ENCODE data around the gene JMJD1C.

Gene JMJD1C

GRCh38 chr10:63323701-63324494 is 141.9 kb downstream of the JMJD1C start:
- H3K36me3 ChIP-seq (ENCODE audit: control insufficient read depth in 2 of 2, insufficient read depth in 2 of 2, low read length in 2 of 2), result no peaks in the 10 kb centered on the region
- H3K4me1 ChIP-seq (ENCODE audit: control insufficient read depth, insufficient read depth, low read length), result no peaks in the 10 kb centered on the region
- no peak overlapping the region for H3K9ac ChIP-seq (ENCODE audit: low read length in 2 of 2)
- H3K9me3 ChIP-seq (ENCODE audit: control insufficient read depth in 2 of 2, low read length in 2 of 2), result no peaks in the 10 kb centered on the region
- no peaks in the 10 kb centered on the region for H3K27me3 ChIP-seq (ENCODE audit: control insufficient read depth in 1 of 2, insufficient read depth in 2 of 2, low read length in 2 of 2)
- H3K4me3 ChIP-seq (ENCODE audit: low read length in 2 of 2), result no peak overlapping the region
- no peak overlapping the region for H3K27ac ChIP-seq (ENCODE audit: low read length)

GRCh38 chr10:63320683-63321082 is 145.1 kb downstream of the JMJD1C start:
- no peak overlapping the region for H3K27ac ChIP-seq (ENCODE audit: low read length)
- no peak overlapping the region for H3K4me3 ChIP-seq (ENCODE audit: low read length in 2 of 2)
- H3K36me3 ChIP-seq (ENCODE audit: control insufficient read depth in 2 of 2, insufficient read depth in 2 of 2, low read length in 2 of 2), result no peaks in the 10 kb centered on the region
- no peaks in the 10 kb centered on the region for H3K4me1 ChIP-seq (ENCODE audit: control insufficient read depth, insufficient read depth, low read length)
- no peak overlapping the region for H3K9ac ChIP-seq (ENCODE audit: low read length in 2 of 2)
- no peaks in the 10 kb centered on the region for H3K27me3 ChIP-seq (ENCODE audit: control insufficient read depth in 1 of 2, insufficient read depth in 2 of 2, low read length in 2 of 2)
- H3K9me3 ChIP-seq (ENCODE audit: control insufficient read depth in 2 of 2, low read length in 2 of 2), result no peaks in the 10 kb centered on the region

GRCh38 chr10:63319231-63319630 is 146.5 kb downstream of the JMJD1C start:
- Histone ChIP-seq H3K9ac (ENCODE audit: low read length in 2 of 2) (no peak overlapping the region), H3K27ac (ENCODE audit: low read length) (no peak overlapping the region), H3K27me3 (ENCODE audit: control insufficient read depth in 1 of 2, insufficient read depth in 2 of 2, low read length in 2 of 2) (no peaks in the 10 kb centered on the region), H3K4me1 (ENCODE audit: control insufficient read depth, insufficient read depth, low read length) (no peaks in the 10 kb centered on the region), H3K4me3 (ENCODE audit: low read length in 2 of 2) (no peak overlapping the region), H3K9me3 (ENCODE audit: control insufficient read depth in 2 of 2, low read length in 2 of 2) (no peaks in the 10 kb centered on the region), H3K36me3 (ENCODE audit: control insufficient read depth in 2 of 2, insufficient read depth in 2 of 2, low read length in 2 of 2) (no peaks in the 10 kb centered on the region)

GRCh38 chr10:63318491-63318890 is 147.3 kb downstream of the JMJD1C start:
- Histone ChIP-seq H3K27me3 (ENCODE audit: control insufficient read depth in 1 of 2, insufficient read depth in 2 of 2, low read length in 2 of 2) (no peaks in the 10 kb centered on the region), H3K9ac (ENCODE audit: low read length in 2 of 2) (no peak overlapping the region), H3K4me1 (ENCODE audit: control insufficient read depth, insufficient read depth, low read length) (no peaks in the 10 kb centered on the region), H3K4me3 (ENCODE audit: low read length in 2 of 2) (no peak overlapping the region), H3K9me3 (ENCODE audit: control insufficient read depth in 2 of 2, low read length in 2 of 2) (no peaks in the 10 kb centered on the region), H3K36me3 (ENCODE audit: control insufficient read depth in 2 of 2, insufficient read depth in 2 of 2, low read length in 2 of 2) (no peaks in the 10 kb centered on the region), H3K27ac (ENCODE audit: low read length) (no peak overlapping the region)

GRCh38 chr10:63314020-63314419 is 151.8 kb downstream of the JMJD1C start:
- Histone ChIP-seq H3K27ac (ENCODE audit: low read length) (no peak overlapping the region), H3K9me3 (ENCODE audit: control insufficient read depth in 2 of 2, low read length in 2 of 2) (no peaks in the 10 kb centered on the region)

GRCh38 chr10:63313066-63313717 is 152.6 kb downstream of the JMJD1C start:
- Histone ChIP-seq H3K27ac (ENCODE audit: low read length) (no peak overlapping the region), H3K4me3 (ENCODE audit: low read length in 2 of 2) (no peak overlapping the region), H3K36me3 (ENCODE audit: control insufficient read depth in 2 of 2, insufficient read depth in 2 of 2, low read length in 2 of 2) (no peaks in the 10 kb centered on the region), H3K4me1 (ENCODE audit: control insufficient read depth, insufficient read depth, low read length) (no peaks in the 10 kb centered on the region), H3K9ac (ENCODE audit: low read length in 2 of 2) (no peak overlapping the region), H3K27me3 (ENCODE audit: control insufficient read depth in 1 of 2, insufficient read depth in 2 of 2, low read length in 2 of 2) (no peaks in the 10 kb centered on the region), H3K9me3 (ENCODE audit: control insufficient read depth in 2 of 2, low read length in 2 of 2) (no peaks in the 10 kb centered on the region)

More at GRCh38 chr10:63314020-63314419, 151.8 kb downstream of the JMJD1C start:
- H3K27me3 ChIP-seq (ENCODE audit: control insufficient read depth in 1 of 2, insufficient read depth in 2 of 2, low read length in 2 of 2), result no peaks in the 10 kb centered on the region
- H3K4me3 ChIP-seq (ENCODE audit: low read length in 2 of 2), result no peak overlapping the region
- H3K36me3 ChIP-seq (ENCODE audit: control insufficient read depth in 2 of 2, insufficient read depth in 2 of 2, low read length in 2 of 2), result no peaks in the 10 kb centered on the region
- no peak overlapping the region for H3K9ac ChIP-seq (ENCODE audit: low read length in 2 of 2)
- H3K4me1 ChIP-seq (ENCODE audit: control insufficient read depth, insufficient read depth, low read length), result no peaks in the 10 kb centered on the region

- H3K36me3 ChIP-seq (ENCODE audit: control insufficient read depth in 2 of 2, insufficient read depth in 2 of 2, low read length in 2 of 2), result no peaks in the 10 kb centered on the region
- no peaks in the 10 kb centered on the region for H3K9me3 ChIP-seq (ENCODE audit: control insufficient read depth in 2 of 2, low read length in 2 of 2)
- H3K27me3 ChIP-seq (ENCODE audit: control insufficient read depth in 1 of 2, insufficient read depth in 2 of 2, low read length in 2 of 2), result no peaks in the 10 kb centered on the region
- no peak overlapping the region for H3K4me3 ChIP-seq (ENCODE audit: low read length in 2 of 2)
- H3K27ac ChIP-seq (ENCODE audit: low read length), result no peak overlapping the region
- H3K9ac ChIP-seq (ENCODE audit: low read length in 2 of 2), result no peak overlapping the region
- peaks cover 3% of the 10 kb centered on the region for H3K4me1 ChIP-seq (ENCODE audit: control insufficient read depth, insufficient read depth, low read length)
Measured at GRCh38 chr10:63308628-63309027, 157.1 kb downstream of the JMJD1C start.

- Histone ChIP-seq H3K27me3 (ENCODE audit: control insufficient read depth in 1 of 2, insufficient read depth in 2 of 2, low read length in 2 of 2) (no peaks in the 10 kb centered on the region), H3K9ac (ENCODE audit: low read length in 2 of 2) (no peak overlapping the region), H3K4me3 (ENCODE audit: low read length in 2 of 2) (no peak overlapping the region), H3K27ac (ENCODE audit: low read length) (no peak overlapping the region), H3K36me3 (ENCODE audit: control insufficient read depth in 2 of 2, insufficient read depth in 2 of 2, low read length in 2 of 2) (no peaks in the 10 kb centered on the region), H3K9me3 (ENCODE audit: control insufficient read depth in 2 of 2, low read length in 2 of 2) (no peaks in the 10 kb centered on the region), H3K4me1 (ENCODE audit: control insufficient read depth, insufficient read depth, low read length) (peaks cover 5% of the 10 kb centered on the region)
Measured at GRCh38 chr10:63304146-63304545, 161.6 kb downstream of the JMJD1C start.

- Histone ChIP-seq H3K9ac (ENCODE audit: low read length in 2 of 2) (no peak overlapping the region), H3K4me3 (ENCODE audit: low read length in 2 of 2) (no peak overlapping the region), H3K27ac (ENCODE audit: low read length) (no peak overlapping the region), H3K27me3 (ENCODE audit: control insufficient read depth in 1 of 2, insufficient read depth in 2 of 2, low read length in 2 of 2) (no peaks in the 10 kb centered on the region), H3K9me3 (ENCODE audit: control insufficient read depth in 2 of 2, low read length in 2 of 2) (no peaks in the 10 kb centered on the region), H3K36me3 (ENCODE audit: control insufficient read depth in 2 of 2, insufficient read depth in 2 of 2, low read length in 2 of 2) (no peaks in the 10 kb centered on the region), H3K4me1 (ENCODE audit: control insufficient read depth, insufficient read depth, low read length) (peaks cover 10% of the 10 kb centered on the region)
Measured at GRCh38 chr10:63300801-63301200, 165.0 kb downstream of the JMJD1C start.

GRCh38 chr10:63297941-63298340 is 167.8 kb downstream of the JMJD1C start:
- Histone ChIP-seq H3K9ac (ENCODE audit: low read length in 2 of 2) (no peak overlapping the region), H3K9me3 (ENCODE audit: control insufficient read depth in 2 of 2, low read length in 2 of 2) (no peaks in the 10 kb centered on the region), H3K4me3 (ENCODE audit: low read length in 2 of 2) (no peak overlapping the region)

GRCh38 chr10:63294781-63295180 is 171.0 kb downstream of the JMJD1C start:
- no peaks in the 10 kb centered on the region for H3K9me3 ChIP-seq (ENCODE audit: control insufficient read depth in 2 of 2, low read length in 2 of 2)
- no peak overlapping the region for H3K9ac ChIP-seq (ENCODE audit: low read length in 2 of 2)
- H3K4me1 ChIP-seq (ENCODE audit: control insufficient read depth, insufficient read depth, low read length), result peaks cover 5% of the 10 kb centered on the region
- no peaks in the 10 kb centered on the region for H3K27me3 ChIP-seq (ENCODE audit: control insufficient read depth in 1 of 2, insufficient read depth in 2 of 2, low read length in 2 of 2)
- no peaks in the 10 kb centered on the region for H3K36me3 ChIP-seq (ENCODE audit: control insufficient read depth in 2 of 2, insufficient read depth in 2 of 2, low read length in 2 of 2)
- H3K27ac ChIP-seq (ENCODE audit: low read length), result no peak overlapping the region
- H3K4me3 ChIP-seq (ENCODE audit: low read length in 2 of 2), result no peak overlapping the region

More at GRCh38 chr10:63297941-63298340, 167.8 kb downstream of the JMJD1C start:
- H3K27me3 ChIP-seq (ENCODE audit: control insufficient read depth in 1 of 2, insufficient read depth in 2 of 2, low read length in 2 of 2), result no peaks in the 10 kb centered on the region
- peaks cover 7% of the 10 kb centered on the region for H3K4me1 ChIP-seq (ENCODE audit: control insufficient read depth, insufficient read depth, low read length)
- H3K27ac ChIP-seq (ENCODE audit: low read length), result no peak overlapping the region
- H3K36me3 ChIP-seq (ENCODE audit: control insufficient read depth in 2 of 2, insufficient read depth in 2 of 2, low read length in 2 of 2), result no peaks in the 10 kb centered on the region

Measured in stomach smooth muscle (tissue), 2 donors.